ENCODE measurements around the gene HARS1. TPM values are rescaled to one million over a fixed set of nuclear protein-coding genes. Genes with fewer than 3 reads are reported as not detected.

The HARS1 gene
- total and polyA plus RNA-seq, 2 of the 13 experiments (the other 11 are each of a cell fraction or from before 2014, with no cell fraction given), result 36.9 to 66.2 TPM

GRCh38 chr5:140700177-140701144 is 9.3 kb upstream of the HARS1 start, which contains the start of gene ZMAT2:
TSS of gene ZMAT2 (plus strand) at chr5:140700447. CDS start at chr5:140700461, 14 bp downstream.
- DNase-seq (ENCODE audit: low spot score) (peak; percentile 97), ATAC-seq (peak; percentile 97), FAIRE-seq (peak; percentile 98)
- H3K36me3 ChIP-seq (replicated peaks in 1 of 2; ENCODE audit: control insufficient read depth in 1 of 2, insufficient read depth in 2 of 2, low read length in 2 of 2), result peaks cover 27 to 76% of the 10 kb centered on the region in 2 experiments
- TSS peak; percentile 60 for BruUV-seq (replicated peaks)
- in situ Hi-C loops (cut with HindIII; ENCODE audit: extremely low pct_ligation_motif_present, low pct_unique_long_range_greater_than_20kb) (no loop called here), intact Hi-C loops (cut with micrococcal nuclease; ENCODE audit: unreplicated experiment) (loop anchor here (1.0 kb wide), 1 partner anchor 11 kb away; no protein-coding TSS in a partner anchor)
- peak within 1 kb of the TSS; percentile 71 to 94 (median 82) for H3K4me3 ChIP-seq (replicated peaks in 1 of 3; ENCODE audit: insufficient read depth in 1 of 3, low read depth in 2 of 3, low read length in 3 of 3)
- H4K20me1 ChIP-seq (ENCODE audit: insufficient read depth, low read length), result no peaks in the 10 kb centered on the region
- peak within 1 kb of the TSS; percentile 71 for H3K27ac ChIP-seq (ENCODE audit: extremely low read length, insufficient read depth, low read length)
- H3K9ac ChIP-seq (ENCODE audit: insufficient read depth, low read depth, low read length), result peak within 1 kb of the TSS; percentile 90
- WGBS (ENCODE audit: low lambda C conversion rate), result 6% methylated on average over 43 of the region's 44 CpGs
- ChIA-PET POLR2A (interaction anchor here (0.5 to 2.4 kb wide), 14 partner anchors 8 to 299 kb away, joined by 3 to 44 read pairs (median 6); partner anchors contain the start of genes ANKHD1, EIF4EBP3, HARS1 and HARS2), CTCF (ENCODE audit: low intra/inter-chr PET ratio, low total read pairs) (no interaction called here)
- peaks cover 25% of the 10 kb centered on the region for H3K79me2 ChIP-seq (ENCODE audit: insufficient read depth, low read length)
- H3K4me2 ChIP-seq (ENCODE audit: low read depth, low read length), result peak within 1 kb of the TSS; percentile 87
- H3K27me3 ChIP-seq (ENCODE audit: control insufficient read depth in 1 of 2, insufficient read depth in 2 of 2, low read length in 2 of 2), result no peaks in the 10 kb centered on the region; a peak in 1 of 5 replicates
- peaks cover 18% of the 10 kb centered on the region for H3K4me1 ChIP-seq (ENCODE audit: insufficient read depth, low read length)
- H2AFZ ChIP-seq (ENCODE audit: low read length), result no peak within 1 kb of the TSS
- no peaks in the 10 kb centered on the region for H3K9me3 ChIP-seq (ENCODE audit: low read length)
- TF ChIP-seq TBX2 (CRISPR knock-in tag; IDR thresholded peaks at IDR 0.05; ENCODE audit: borderline replicate concordance) (peak; percentile 73), ZNF383 (CRISPR knock-in tag; IDR thresholded peaks at IDR 0.05; ENCODE audit: borderline replicate concordance) (no peak), ZNF784 (CRISPR knock-in tag; IDR thresholded peaks at IDR 0.05; ENCODE audit: borderline replicate concordance) (peak; percentile 45; the same call in 1 of the 2 replicates), TOE1 (CRISPR knock-in tag; IDR thresholded peaks at IDR 0.05) (0 out of 2 replicates have a peak, but pooled peaks have one; percentile 65), RNF2 (conservative IDR thresholded peaks at IDR 0.05; ENCODE audit: low read depth) (no peak), ZNF580 (CRISPR knock-in tag; IDR thresholded peaks at IDR 0.05; ENCODE audit: borderline replicate concordance, low read depth) (peak; percentile 73; the same call in 1 of the 2 replicates), ZNF574 (CRISPR knock-in tag; IDR thresholded peaks at IDR 0.05) (peak; percentile 95), MAZ (IDR thresholded peaks at IDR 0.05; ENCODE audit: borderline replicate concordance, low read depth, low read length) (no peak), MAZ (CRISPR knock-in tag; IDR thresholded peaks at IDR 0.05; ENCODE audit: low read depth) (peak; percentile 51; the same call in 1 of the 2 replicates), NFYB (CRISPR knock-in tag; IDR thresholded peaks at IDR 0.05) (peak; percentile 95), REST (IDR thresholded peaks at IDR 0.05; ENCODE audit: borderline replicate concordance in 1 of 2, low read depth in 1 of 2, low read length in 2 of 2) (peak in 1 of 2 experiments; percentile 78; a peak in 2 of 4 replicates), ZNF44 (CRISPR knock-in tag; IDR thresholded peaks at IDR 0.05) (peak; percentile 44; the same call in 1 of the 2 replicates)
